Prostate gland (tissue), 2 donors: Measurements from ENCODE around the gene LZTR1.

Experiments used
- POLR2AphosphoS5 ChIP-seq: sonication (generic); formaldehyde crosslinking; IDR thresholded peaks from one replicate; pipeline ENCODE4 v1.6.1; 2017; ENCODE audit warnings: antibody characterized with exemption
- TF ChIP-seq, protein P1 (sequence below), 4 experiments: fragments of 200-600 bp in 2 of 4; fragments of 450-650 bp in 2 of 4; sonication (generic) in 2 of 4; IDR thresholded peaks; 1 replicate in 3 of 4; 2 replicates in 1 of 4; pipeline ENCODE4 v1.5.1; 2016 to 2019; ENCODE audit warnings: antibody characterized with exemption in 4 of 4, mild to moderate bottlenecking in 2 of 4, moderate library complexity in 2 of 4

DNA sequence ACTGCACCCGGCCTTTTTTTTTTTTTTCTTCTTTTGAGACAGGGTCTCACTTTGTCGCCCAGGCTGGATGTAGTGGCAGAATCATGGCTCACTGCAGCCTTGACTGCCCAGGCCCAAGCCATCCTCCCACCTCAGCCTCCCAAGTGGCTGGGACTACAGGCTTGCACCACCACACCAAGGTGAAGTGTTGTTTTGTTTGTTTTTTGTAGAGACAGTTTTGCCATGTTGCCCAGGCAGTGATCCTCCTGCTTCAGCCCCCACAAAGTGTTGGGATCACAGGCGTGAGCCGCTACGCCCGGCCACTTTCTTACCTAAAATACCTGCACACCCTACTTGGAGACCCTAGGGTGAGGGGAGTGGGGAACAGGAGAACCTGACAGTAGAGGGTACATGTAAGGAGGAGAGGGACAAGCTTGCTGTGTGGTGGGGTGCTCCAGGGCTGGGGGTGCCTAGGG lies 19.6 kb upstream of the LZTR1 start:
- TF ChIP-seq, protein P1, sequence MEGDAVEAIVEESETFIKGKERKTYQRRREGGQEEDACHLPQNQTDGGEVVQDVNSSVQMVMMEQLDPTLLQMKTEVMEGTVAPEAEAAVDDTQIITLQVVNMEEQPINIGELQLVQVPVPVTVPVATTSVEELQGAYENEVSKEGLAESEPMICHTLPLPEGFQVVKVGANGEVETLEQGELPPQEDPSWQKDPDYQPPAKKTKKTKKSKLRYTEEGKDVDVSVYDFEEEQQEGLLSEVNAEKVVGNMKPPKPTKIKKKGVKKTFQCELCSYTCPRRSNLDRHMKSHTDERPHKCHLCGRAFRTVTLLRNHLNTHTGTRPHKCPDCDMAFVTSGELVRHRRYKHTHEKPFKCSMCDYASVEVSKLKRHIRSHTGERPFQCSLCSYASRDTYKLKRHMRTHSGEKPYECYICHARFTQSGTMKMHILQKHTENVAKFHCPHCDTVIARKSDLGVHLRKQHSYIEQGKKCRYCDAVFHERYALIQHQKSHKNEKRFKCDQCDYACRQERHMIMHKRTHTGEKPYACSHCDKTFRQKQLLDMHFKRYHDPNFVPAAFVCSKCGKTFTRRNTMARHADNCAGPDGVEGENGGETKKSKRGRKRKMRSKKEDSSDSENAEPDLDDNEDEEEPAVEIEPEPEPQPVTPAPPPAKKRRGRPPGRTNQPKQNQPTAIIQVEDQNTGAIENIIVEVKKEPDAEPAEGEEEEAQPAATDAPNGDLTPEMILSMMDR (IDR thresholded peaks at IDR 0.05), result no peak
- no peak for TF ChIP-seq POLR2AphosphoS5
